ENCODE results near the gene SMYD2.

Gene SMYD2

DNA sequence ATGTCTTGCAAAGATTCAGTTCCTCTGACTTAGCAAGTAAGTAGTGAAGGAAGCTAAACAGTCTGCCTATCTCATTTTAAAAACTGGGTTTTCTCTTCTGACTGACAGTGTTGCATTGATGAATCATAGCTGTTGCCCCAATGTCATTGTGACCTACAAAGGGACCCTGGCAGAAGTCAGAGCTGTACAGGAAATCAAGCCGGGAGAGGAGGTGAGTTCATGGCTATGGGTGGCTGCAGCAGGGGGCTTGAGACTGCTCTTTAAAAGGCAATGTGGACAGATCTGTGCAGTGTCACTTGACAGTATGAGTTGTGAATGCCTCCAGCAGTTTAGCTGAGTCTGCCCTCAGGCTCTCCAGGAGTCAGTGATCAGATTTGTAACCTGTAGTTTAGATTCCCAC is 46.6 kb downstream of the SMYD2 start:
- DNase-seq, result no peak
- intact Hi-C loops (cut with DNase I), result no loop called here

DNA sequence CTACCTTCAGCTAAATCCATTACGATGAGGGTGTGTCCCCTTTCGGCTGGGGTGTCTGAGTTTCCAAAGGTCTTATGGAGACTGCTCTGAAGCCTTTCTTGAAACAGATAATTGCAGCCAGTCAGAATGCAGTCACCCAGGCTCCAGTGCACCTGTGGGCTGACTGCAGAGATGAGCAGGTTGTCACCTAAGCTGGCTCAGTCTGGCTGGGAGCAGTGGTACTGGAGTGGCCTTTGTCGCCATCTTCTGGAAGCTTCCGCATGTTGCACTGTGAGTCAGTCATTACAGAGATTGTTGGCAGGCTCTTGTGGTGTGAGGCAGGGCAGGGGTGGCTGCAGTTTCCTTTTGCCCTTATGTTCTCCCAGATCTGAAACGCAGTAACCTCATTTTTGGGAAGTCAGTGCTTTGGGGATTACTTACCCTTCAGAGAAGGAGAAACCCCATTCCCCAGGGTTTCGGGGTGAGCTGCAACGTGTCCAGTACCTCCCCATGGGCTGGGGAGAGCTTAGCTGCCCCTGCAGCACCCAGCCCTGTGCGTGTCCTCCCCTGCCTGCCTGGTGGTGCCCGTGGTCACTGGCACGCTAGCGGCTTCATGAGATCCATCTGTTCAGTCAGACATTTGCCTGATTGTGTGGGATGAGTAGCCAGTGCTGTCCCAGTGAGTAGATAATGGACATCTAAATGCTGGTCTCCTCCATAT is 48.0 kb downstream of the SMYD2 start:
- intact Hi-C loops (cut with DNase I), result loop anchor here (1.0 kb wide), 2 partner anchors 68 to 115 kb away; no protein-coding TSS in a partner anchor
- DNase-seq, result peak; percentile 65 to 97 (median 84)

DNA sequence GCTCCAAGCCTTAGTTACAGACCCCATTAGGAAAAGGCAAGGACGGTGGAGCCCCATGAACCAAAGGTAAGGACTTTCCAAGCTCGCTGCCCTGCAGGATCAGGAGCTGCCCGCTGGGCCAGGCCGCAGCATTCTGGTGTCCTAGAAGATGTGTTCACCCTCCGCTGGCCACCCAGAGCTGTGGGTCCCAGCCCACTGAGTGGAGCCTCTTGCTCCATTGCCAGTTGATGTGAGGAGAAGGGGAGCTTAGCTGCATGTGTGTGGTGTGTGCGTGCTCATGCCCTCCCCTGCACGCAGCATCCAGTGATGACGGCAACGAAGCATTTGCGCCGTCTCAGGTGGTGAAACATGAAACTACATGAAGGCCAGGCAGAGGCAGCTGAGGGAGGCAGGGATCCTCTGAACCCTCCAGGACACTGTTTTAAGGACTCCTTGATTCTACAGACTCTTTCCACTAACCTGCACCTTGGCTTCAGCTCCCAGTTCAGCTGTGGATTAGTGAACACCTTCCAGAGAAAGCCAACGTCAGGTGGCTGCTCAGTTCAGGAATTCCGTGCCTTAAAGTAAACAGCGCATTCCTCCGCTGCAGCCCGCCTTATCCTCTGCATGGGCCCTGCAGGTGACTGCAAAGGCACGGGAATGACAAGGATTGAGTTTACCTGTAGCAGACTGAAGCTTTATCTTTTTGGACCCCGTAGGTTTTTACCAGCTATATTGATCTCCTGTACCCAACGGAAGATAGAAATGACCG is 48.7 kb downstream of the SMYD2 start:
- no peak for DNase-seq
- intact Hi-C loops (cut with DNase I), result loop anchor here (1.0 to 5.0 kb wide), 2 partner anchors 68 to 1198 kb away; no protein-coding TSS in a partner anchor

DNA sequence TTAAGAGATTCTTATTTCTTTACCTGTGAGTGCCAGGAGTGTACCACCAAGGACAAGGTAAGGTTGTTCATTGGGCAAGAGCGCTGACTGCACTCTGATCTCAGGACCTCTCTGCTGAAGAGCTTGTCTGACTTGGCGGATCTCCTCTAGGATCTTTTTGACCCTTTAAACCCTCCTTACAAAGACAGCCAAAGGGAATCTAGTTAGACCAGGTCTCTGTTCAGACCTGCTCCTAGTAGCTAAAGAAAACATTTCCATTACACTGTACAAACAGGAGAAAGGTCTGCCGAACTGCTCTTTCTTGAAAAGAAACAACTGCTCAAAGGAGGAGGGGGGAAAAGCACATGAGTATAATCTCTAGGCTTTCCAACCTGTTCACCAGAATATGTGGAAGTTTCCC is 49.3 kb downstream of the SMYD2 start:
- intact Hi-C loops (cut with DNase I), result loop anchor here (5.0 kb wide), 1 partner anchor 1197 kb away; no protein-coding TSS in a partner anchor
- DNase-seq, result no peak

DNA sequence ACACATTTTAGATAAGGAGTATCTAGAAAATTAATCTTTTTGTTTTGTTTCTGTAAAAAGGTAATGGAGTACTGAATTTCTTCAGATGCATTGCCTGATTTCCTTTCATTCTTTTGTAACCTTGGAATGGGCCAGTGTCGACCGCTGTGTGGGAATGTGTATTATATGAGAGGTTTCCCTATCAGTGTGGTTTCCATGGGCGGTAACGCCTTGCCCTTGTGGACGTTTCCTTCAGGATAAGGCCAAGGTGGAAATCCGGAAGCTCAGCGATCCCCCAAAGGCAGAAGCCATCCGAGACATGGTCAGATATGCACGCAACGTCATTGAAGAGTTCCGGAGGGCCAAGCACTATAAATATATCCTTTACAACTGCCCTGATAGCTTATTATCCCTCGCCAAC is 49.8 kb downstream of the SMYD2 start:
- no peak for DNase-seq
- intact Hi-C loops (cut with DNase I), result loop anchor here (5.0 kb wide), 1 partner anchor 1197 kb away; no protein-coding TSS in a partner anchor

GRCh38 chr1:214331180-214331579 is 50.2 kb downstream of the SMYD2 start:
- intact Hi-C loops (cut with DNase I), result loop anchor here (5.0 kb wide), 1 partner anchor 1196 kb away; no protein-coding TSS in a partner anchor
- DNase-seq, result no peak

- intact Hi-C loops (cut with DNase I), result loop anchor here (2.0 to 5.0 kb wide), 2 partner anchors 255 to 1195 kb away; no protein-coding TSS in a partner anchor
- peak in 6 of 10 donors; percentile 23 to 88 (median 46) for DNase-seq
Observed at GRCh38 chr1:214331827-214332423, 51.0 kb downstream of the SMYD2 start.

DNA sequence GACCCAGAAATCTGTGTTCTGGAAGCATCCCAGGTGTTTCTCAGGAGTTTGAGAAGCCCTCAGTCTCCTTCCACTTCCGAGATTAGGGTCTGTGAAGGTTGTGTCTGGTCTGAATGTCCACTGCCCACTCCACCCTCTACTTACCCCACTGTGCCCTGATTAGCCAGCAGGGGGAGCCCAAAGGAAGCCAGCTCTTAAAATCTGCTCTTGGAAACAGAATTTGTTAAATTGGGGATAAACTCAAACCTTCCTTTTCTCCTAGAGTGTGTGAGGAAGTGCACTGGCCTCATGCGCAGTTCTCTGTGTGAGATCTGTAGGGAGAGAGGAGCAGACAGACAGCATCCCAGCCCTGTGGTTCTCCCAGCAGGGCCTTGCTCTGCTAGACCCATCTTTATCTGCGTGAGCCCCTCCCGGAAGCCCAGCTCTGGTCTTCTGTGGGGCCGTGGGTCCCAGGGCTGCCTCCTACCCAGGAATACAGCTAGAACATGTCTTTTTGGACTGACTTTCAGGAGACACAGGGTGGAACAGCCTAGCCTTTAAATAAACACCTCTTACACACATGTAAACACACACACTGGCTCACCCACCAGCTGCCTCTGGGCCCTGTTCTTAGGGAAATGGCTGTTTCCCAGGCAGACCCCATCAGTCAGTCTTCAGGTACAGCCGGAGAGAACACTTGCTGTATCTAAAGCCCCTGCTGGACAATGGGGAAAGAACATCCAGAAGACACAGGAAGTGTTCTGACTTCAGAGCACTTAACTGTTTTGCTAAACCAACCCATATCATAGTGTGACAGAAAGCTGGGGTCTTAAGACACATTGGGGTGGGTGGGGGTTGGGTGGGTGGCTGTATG is 52.2 kb downstream of the SMYD2 start:
- DNase-seq, result peak in 9 of 10 donors; percentile 27 to 92 (median 66)
- intact Hi-C loops (cut with DNase I), result loop anchor here (2.0 to 5.0 kb wide), 2 partner anchors 254 to 1194 kb away; no protein-coding TSS in a partner anchor

DNA sequence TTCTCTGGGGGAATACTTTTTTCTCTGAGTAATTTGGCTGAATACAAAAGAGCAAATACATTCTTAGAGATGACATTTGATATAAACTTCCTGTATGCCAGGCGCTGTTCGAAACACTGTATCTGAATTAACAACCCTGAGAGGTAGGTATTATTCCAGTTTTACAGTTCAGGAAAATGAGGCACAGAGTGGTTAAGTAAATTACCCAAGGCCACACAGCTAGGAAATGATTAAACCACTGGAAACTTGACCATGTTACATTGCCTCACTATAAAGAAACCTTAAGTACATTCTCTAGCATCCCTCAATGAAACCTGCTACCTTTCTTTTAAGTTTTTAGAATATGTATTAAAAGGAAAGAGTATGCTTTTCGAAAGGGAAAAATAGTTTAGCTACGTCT is 54.6 kb downstream of the SMYD2 start:
- no peak for DNase-seq
- intact Hi-C loops (cut with DNase I), result loop anchor here (2.0 kb wide), 1 partner anchor 293 kb away; no protein-coding TSS in a partner anchor

GRCh38 chr1:214337015-214337414 is 56.1 kb downstream of the SMYD2 start:
- intact Hi-C loops (cut with DNase I), result no loop called here

GRCh38 chr1:214337511-214337910 is 56.6 kb downstream of the SMYD2 start:
- peak in 1 of 10 donors; percentile 47 for DNase-seq
- intact Hi-C loops (cut with DNase I), result no loop called here

More at GRCh38 chr1:214337015-214337414, 56.1 kb downstream of the SMYD2 start:
- DNase-seq, result peak in 1 of 10 donors; percentile 27

- intact Hi-C loops (cut with DNase I), result no loop called here
Observed at GRCh38 chr1:214338212-214338611, 57.3 kb downstream of the SMYD2 start.

DNA sequence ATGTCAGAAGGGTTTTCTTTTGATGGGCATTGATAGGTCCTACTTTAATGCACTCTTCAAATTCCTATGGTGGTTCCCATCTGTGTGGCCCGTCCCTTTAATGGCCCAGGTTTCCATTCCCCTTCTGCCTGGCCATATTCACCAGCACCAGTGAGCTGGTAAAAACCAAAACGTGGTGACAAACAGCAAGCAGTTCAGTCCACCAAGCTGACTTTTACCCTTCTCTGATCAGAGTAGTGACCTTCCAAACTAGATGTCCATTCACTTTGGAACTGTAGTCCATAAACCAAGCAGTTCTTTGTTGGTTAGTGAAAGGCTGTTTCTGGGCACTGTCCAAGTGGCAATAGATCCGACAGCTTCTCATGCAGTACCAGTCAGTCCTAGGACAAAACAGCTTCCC is 60.5 kb downstream of the SMYD2 start:
- intact Hi-C loops (cut with DNase I), result no loop called here
- DNase-seq, result no peak

More at GRCh38 chr1:214338212-214338611, 57.3 kb downstream of the SMYD2 start:
- no peak for DNase-seq

DNA sequence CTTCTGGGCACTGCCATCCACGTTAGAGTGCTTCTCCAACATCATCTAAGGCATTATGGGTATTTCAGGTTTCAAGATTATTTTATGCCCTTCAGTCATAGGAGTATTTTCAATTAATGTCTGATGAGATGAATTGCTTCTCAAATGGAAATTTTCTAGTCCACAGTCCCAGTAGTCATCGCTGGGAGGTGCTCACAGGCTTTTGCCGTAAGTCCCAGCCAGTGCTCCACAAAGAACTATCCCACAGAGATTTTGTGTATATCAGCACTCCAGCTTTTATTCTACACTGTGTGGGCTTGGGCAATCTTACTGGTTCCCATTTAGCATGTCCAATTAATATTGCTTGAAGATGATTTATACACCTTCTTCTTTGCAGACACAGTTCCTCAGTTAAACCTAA is 61.0 kb downstream of the SMYD2 start:
- no peak for DNase-seq
- intact Hi-C loops (cut with DNase I), result no loop called here

- DNase-seq, result no peak
- intact Hi-C loops (cut with DNase I), result no loop called here
Observed at GRCh38 chr1:214342525-214342924, 61.6 kb downstream of the SMYD2 start.

- no peak for DNase-seq
- intact Hi-C loops (cut with DNase I), result no loop called here
Observed at GRCh38 chr1:214344897-214345296, 63.9 kb downstream of the SMYD2 start.

DNA sequence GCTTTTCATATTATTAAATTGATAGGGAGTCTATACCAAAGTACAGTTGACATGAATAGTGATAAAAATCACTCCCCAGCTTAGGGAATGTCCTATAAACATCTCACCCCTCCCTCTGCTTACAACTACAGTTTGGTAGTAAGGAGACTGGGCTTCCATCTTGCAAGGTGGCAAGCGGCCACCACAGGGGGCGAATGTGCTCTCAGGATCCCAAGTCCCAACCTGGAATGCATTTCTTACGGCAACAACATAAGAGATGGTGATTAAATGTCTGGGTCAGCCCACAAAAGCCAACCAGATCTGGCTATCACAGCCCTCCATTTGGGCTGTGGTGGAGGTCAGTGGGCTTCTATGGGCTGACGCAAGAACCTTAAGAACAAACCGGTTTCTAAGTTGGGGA is 68.0 kb downstream of the SMYD2 start:
- intact Hi-C loops (cut with DNase I), result no loop called here

DNA sequence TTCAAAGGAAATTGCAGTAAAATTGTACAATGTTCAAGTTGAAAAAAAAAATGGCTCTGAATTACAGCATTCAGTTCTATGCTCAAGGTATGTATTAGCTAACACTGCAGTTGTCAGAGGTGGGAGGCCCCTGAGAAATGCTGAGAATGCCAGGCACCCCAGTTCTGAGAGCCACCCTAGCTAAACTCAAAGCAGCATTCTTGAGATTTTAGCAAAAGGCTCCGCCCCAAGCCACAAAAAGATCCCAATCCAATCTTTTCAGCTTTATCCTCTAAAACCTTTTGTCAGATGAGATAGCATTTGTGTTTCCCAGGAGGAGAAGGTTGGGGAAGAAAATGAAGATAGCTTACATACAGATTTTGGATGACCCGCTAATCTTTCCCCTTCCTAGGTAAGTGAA is 68.8 kb downstream of the SMYD2 start:
- intact Hi-C loops (cut with DNase I), result no loop called here
- DNase-seq, result no peak

More for the DNA sequence above, 68.0 kb downstream of the SMYD2 start:
- peak in 1 of 10 donors; percentile 24 for DNase-seq

- DNase-seq, result peak in 1 of 10 donors; percentile 25
- intact Hi-C loops (cut with DNase I), result no loop called here
Observed at GRCh38 chr1:214351551-214352277, 70.8 kb downstream of the SMYD2 start.
